CD4-positive, alpha-beta T cell (primary cell): Measurements from ENCODE around the gene MRPS7. TPM values are rescaled to one million over a fixed set of nuclear protein-coding genes. Genes with fewer than 3 reads are reported as not detected.

ENCODE experiments used
- ATAC-seq: fragments of 200-7000 bp; cut with Tn5 transposase; one replicate; pipeline ENCODE4 v1.10.0; 2022; ENCODE audit warnings: mild to moderate bottlenecking; ENCODE audit not compliant: poor library complexity
- CTCF ChIA-PET: fragments of 350-600 bp; sonication (Branson Sonifier 250); formaldehyde crosslinking; loops from one replicate; lab custom pipeline; 2021; ENCODE audit warnings: antibody characterized with exemption, inconsistent platforms; lab: Charles Lee
- POLR2A ChIA-PET: fragments of 350-600 bp; sonication (Branson Sonifier 250); formaldehyde crosslinking; loops from one replicate; lab custom pipeline; 2021; ENCODE audit warnings: antibody characterized with exemption, inconsistent platforms; lab: Charles Lee
- DNase-seq, 14 experiments: peaks; one replicate each; pipeline ENCODE4 v3.0.0-alpha.2; 2013 to 2020; ENCODE audit warnings: mixed read lengths in 2 of 14
- H3K27ac ChIP-seq, 2 donors: one replicate each; pipeline versions ENCODE4 v1.5.1 to v1.7.0; 2013; ENCODE audit warnings: low read length in 2 of 2, low read depth in 1 of 2, mild to moderate bottlenecking in 1 of 2
- H3K27me3 ChIP-seq, 2 experiments: 1 replicate in 1 of 2; 2 replicates in 1 of 2; pipeline versions ENCODE4 v1.6.1 to v1.7.0; 2013; ENCODE audit warnings: low read length in 2 of 2, control low read depth in 1 of 2, mild to moderate bottlenecking in 1 of 2, moderate library complexity in 1 of 2; ENCODE audit not compliant: insufficient read depth in 2 of 2, control insufficient read depth in 1 of 2
- H3K36me3 ChIP-seq: one replicate; pipeline ENCODE4 v1.6.1; 2013; ENCODE audit warnings: low read length, control low read depth; ENCODE audit not compliant: insufficient read depth
- H3K4me1 ChIP-seq: one replicate; pipeline ENCODE4 v1.6.1; 2013; ENCODE audit warnings: low read length, control low read depth; ENCODE audit not compliant: insufficient read depth
- H3K4me3 ChIP-seq: one replicate; pipeline ENCODE4 v1.5.1; 2013; ENCODE audit warnings: mild to moderate bottlenecking, low read length, moderate library complexity
- H3K9me3 ChIP-seq, 2 experiments: 1 replicate in 1 of 2; 2 replicates in 1 of 2; pipeline versions ENCODE4 v1.6.1 to v1.7.0; 2013; ENCODE audit warnings: low read length in 2 of 2, mild to moderate bottlenecking in 2 of 2, control low read depth in 1 of 2, moderate library complexity in 1 of 2; ENCODE audit not compliant: control insufficient read depth in 1 of 2, insufficient read depth in 1 of 2
- H3K27ac Mint-ChIP-seq: one replicate; pipeline ENCODE4 v1.8.0; 2020; ENCODE audit warnings: mixed read lengths
- H3K27me3 Mint-ChIP-seq: one replicate; pipeline ENCODE4 v1.8.0; 2021; ENCODE audit warnings: mixed read lengths
- H3K36me3 Mint-ChIP-seq: one replicate; pipeline ENCODE4 v1.8.0; 2021; ENCODE audit warnings: low read depth, mixed read lengths
- H3K4me1 Mint-ChIP-seq: one replicate; pipeline ENCODE4 v1.8.0; 2021; ENCODE audit warnings: low read depth, mixed read lengths
- H3K4me3 Mint-ChIP-seq: one replicate; pipeline ENCODE4 v1.8.0; 2020; ENCODE audit warnings: mild to moderate bottlenecking, mixed read lengths
- H3K9me3 Mint-ChIP-seq: one replicate; pipeline ENCODE4 v1.8.0; 2020; ENCODE audit warnings: mixed read lengths
- CTCF ChIP-seq: fragments of 200-600 bp; IDR thresholded peaks from one replicate; pipeline ENCODE4 v1.8.0; 2022; ENCODE audit warnings: antibody characterized with exemption, mild to moderate bottlenecking
- intact Hi-C, 2 experiments: fragments of 100-400 bp; cut with DNase I in 1 of 2; cut with micrococcal nuclease in 1 of 2; formaldehyde crosslinking; loops; one replicate each; pipeline versions ENCODE4 v1.15.1 to v1.9.0; 2023 to 2025; cut with DNase I, micrococcal nuclease
- total RNA-seq, 174 experiments: library from RNA in 2 of 174; stranded (reverse) in 2 of 174; gene quantifications; one replicate each; pipeline ENCODE4 v1.2.3 and lab custom pipeline; 2021 to 2026

The MRPS7 gene
- total RNA-seq, 2 experiments from 2014 or later, result 33.2 to 35.2 TPM

DNA sequence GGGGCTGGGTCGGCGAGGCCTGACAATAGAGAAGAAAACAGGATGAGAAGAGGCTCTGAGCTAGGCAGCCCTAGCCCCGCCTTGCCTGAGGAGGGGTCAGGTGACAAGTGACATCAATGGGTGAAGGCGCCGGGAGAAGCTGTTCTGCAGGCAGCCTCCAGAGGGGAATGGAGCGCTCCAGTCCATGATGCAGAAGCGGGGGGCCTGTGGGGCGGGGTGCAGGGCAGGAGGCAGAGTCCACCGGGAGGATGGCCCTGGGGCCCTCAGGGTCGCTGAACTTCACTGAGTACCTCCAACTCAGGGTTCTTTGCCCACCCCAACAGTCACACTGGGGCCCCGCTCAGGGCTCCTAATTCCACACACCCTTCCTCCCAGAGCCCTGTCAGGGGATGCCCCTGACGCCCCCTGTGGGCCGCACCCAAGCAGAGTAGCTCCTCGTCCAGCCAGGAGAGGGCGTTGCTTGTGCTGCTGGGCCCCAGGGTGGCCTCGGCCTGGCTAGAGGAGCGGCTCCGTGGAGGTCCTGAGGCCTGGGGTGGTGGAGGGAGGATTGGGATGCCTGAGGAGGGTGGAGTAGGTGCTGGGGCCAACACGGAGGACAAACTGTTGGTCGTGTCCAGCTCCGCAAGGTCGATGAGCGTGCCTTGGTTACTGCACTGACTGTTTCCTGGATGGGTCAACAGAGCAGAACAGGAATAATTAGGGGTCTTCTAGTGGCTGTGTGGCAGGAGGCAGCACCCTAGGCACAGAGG is 21.1 kb upstream of the MRPS7 start:
- ATAC-seq (peak; percentile 22), DNase-seq (peak in 8 of 14 experiments; percentile 18 to 63 (median 44))
- H3K9me3 Mint-ChIP-seq, result no peaks in the 10 kb centered on the region
- H3K27me3 ChIP-seq, result no peaks in the 10 kb centered on the region
- peaks cover 92% of the 10 kb centered on the region for H3K36me3 ChIP-seq
- H3K4me3 ChIP-seq, result no peak overlapping the region
- ChIA-PET CTCF (interaction anchor here (1.0 to 5.2 kb wide), 5 partner anchors 8 to 127 kb away, joined by 4 to 31 read pairs (median 6); partner anchors contain the start of genes GGA3, MIF4GD, MRPS7 and SLC25A19), POLR2A (interaction anchor here (1.2 to 1.6 kb wide), 2 partner anchors 9 to 127 kb away, joined by 3 to 6 read pairs; no protein-coding TSS in a partner anchor)
- H3K27ac ChIP-seq, result no peak overlapping the region
- peaks cover 65% of the 10 kb centered on the region for H3K4me1 ChIP-seq
- H3K27ac Mint-ChIP-seq, result peak overlapping the region; percentile 61
- H3K4me1 Mint-ChIP-seq, result peaks cover 29% of the 10 kb centered on the region
- no peaks in the 10 kb centered on the region for H3K27me3 Mint-ChIP-seq
- intact Hi-C loops, result loop anchor here in 1 of 2 experiments (2.0 kb wide), 1 partner anchor 172 kb away; no protein-coding TSS in a partner anchor
- H3K36me3 Mint-ChIP-seq, result peaks cover 93% of the 10 kb centered on the region
- no peaks in the 10 kb centered on the region for H3K9me3 ChIP-seq
- H3K4me3 Mint-ChIP-seq, result no peak overlapping the region
- no peak for TF ChIP-seq CTCF

DNA sequence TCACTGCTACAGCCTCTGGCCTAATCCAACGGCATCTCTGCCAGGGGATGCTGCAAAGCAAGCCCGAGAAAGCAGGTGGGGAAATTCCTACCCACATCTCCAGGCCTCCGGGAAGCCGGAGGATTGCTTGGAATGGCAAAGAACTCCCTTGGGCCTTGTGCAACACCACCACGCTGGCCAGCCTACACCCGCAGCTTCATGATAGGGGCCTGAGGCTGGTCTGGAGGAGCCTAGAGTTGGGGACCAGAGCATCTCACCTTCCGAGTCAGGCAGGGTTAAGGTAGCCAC is 20.6 kb upstream of the MRPS7 start:
- H3K4me1 ChIP-seq, result peaks cover 69% of the 10 kb centered on the region
- POLR2A ChIA-PET, result no interaction called here
- CTCF ChIA-PET, result interaction anchor here (1.6 to 5.2 kb wide), 5 partner anchors 8 to 127 kb away, joined by 4 to 31 read pairs (median 5); partner anchors contain the start of genes GGA3, MIF4GD, MRPS7 and SLC25A19
- intact Hi-C loops, result loop anchor here in 1 of 2 experiments (2.0 kb wide), 1 partner anchor 172 kb away; no protein-coding TSS in a partner anchor
- Mint-ChIP-seq H3K27me3 (no peaks in the 10 kb centered on the region), H3K9me3 (no peaks in the 10 kb centered on the region), H3K4me1 (peaks cover 29% of the 10 kb centered on the region), H3K4me3 (no peak overlapping the region), H3K36me3 (peaks cover 95% of the 10 kb centered on the region), H3K27ac (peak overlapping the region; percentile 92)
- no peak for DNase-seq
- H3K27ac ChIP-seq, result no peak overlapping the region
- no peaks in the 10 kb centered on the region for H3K9me3 ChIP-seq
- no peak for TF ChIP-seq CTCF
- H3K36me3 ChIP-seq, result peaks cover 94% of the 10 kb centered on the region
- H3K4me3 ChIP-seq, result no peak overlapping the region
- ATAC-seq, result no peak
- no peaks in the 10 kb centered on the region for H3K27me3 ChIP-seq

- no peaks in the 10 kb centered on the region for H3K27me3 Mint-ChIP-seq
- peak overlapping the region; percentile 92 for H3K27ac Mint-ChIP-seq
- no peak overlapping the region for H3K4me3 Mint-ChIP-seq
- Histone ChIP-seq H3K9me3 (no peaks in the 10 kb centered on the region), H3K27ac (peak overlapping the region in 1 of 2 donors; percentile 59), H3K4me1 (peaks cover 69% of the 10 kb centered on the region), H3K27me3 (no peaks in the 10 kb centered on the region), H3K4me3 (no peak overlapping the region), H3K36me3 (peaks cover 94% of the 10 kb centered on the region)
- ChIA-PET CTCF (interaction anchor here (1.4 to 5.2 kb wide), 5 partner anchors 20 to 127 kb away, joined by 3 to 31 read pairs (median 5); partner anchors contain the start of genes GGA3, MIF4GD, MRPS7 and SLC25A19), POLR2A (interaction anchor here (1.4 kb wide), 1 partner anchor 20 kb away, joined by 6 read pairs; the partner anchor contains the start of genes GGA3 and MRPS7)
- no peak for TF ChIP-seq CTCF
- intact Hi-C loops, result loop anchor here in 1 of 2 experiments (2.0 kb wide), 1 partner anchor 171 kb away; no protein-coding TSS in a partner anchor
- peaks cover 29% of the 10 kb centered on the region for H3K4me1 Mint-ChIP-seq
- no peaks in the 10 kb centered on the region for H3K9me3 Mint-ChIP-seq
- ATAC-seq (no peak), DNase-seq (no peak)
- peaks cover 95% of the 10 kb centered on the region for H3K36me3 Mint-ChIP-seq
Observed at GRCh38 chr17:75241502-75241901, 20.2 kb upstream of the MRPS7 start.
